22Rv1 (cell line): ENCODE results near the gene BCL11B.
"Not testable (repeated sequence)": the region's sequence is repeated elsewhere in the genome, so short reads cannot be mapped to it uniquely, and the experiment has no call there.

Experiments used
- H3K27ac ChIP-seq: fragments of 450-650 bp; 2 replicates; pipeline ENCODE4 v1.5.1; 2017
- ZFX ChIP-seq: fragments of 450-650 bp; IDR thresholded peaks from 2 replicates; pipeline ENCODE4 v1.6.1; 2017; ENCODE audit warnings: antibody characterized with exemption, borderline replicate concordance
- TF ChIP-seq, protein P1 (sequence below): fragments of 450-650 bp; IDR thresholded peaks from 2 replicates; pipeline ENCODE4 v1.5.1; 2017; ENCODE audit warnings: mild to moderate bottlenecking

Gene BCL11B

DNA sequence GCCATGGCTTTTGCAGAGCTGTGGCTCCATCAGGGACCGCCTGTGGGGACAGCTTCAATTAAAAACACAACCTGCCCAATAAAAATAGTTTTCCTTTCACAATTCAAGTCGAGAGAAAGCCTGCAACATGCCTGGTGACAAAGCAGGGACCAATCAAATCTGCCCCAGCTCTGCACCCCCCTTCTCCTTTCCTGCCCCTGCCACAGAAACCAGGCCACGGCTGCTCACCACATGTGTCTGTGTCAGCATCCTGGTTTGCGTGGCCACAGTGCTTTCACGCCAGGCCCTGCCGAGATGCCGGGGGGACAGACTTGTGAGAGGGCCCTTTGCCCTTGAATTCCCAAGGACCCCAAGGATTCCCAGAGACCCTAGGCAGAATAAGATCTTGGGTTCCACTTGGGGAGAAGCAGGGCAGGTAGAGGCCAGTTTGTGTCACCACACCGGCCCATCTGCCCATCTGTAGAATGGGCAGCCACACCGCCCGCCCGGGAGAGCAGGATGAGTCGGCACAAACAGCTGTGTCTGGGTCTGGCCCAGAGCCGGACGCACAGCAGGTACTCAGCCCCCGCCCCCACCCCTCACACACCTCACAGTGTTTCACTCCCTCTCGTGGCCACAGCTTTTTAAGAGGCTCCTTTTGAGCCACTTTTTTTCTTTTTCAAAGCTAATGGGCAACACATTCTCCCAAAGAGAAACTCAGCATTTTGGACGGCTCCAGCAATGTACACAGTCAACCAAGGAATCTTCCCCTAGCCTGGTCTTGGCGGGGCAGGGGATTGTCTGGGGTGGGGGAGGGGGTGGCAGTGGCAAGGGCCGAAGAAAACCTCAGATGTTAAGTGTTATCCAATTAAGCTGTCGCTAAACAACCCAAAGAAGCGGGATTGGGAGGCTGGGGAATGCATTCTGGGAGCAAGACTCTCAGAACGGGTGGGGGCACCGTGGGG lies 41.5 kb downstream of the BCL11B start:
- no peak overlapping the region for H3K27ac ChIP-seq
- TF ChIP-seq ZFX = no peak
- TF ChIP-seq, protein P1, sequence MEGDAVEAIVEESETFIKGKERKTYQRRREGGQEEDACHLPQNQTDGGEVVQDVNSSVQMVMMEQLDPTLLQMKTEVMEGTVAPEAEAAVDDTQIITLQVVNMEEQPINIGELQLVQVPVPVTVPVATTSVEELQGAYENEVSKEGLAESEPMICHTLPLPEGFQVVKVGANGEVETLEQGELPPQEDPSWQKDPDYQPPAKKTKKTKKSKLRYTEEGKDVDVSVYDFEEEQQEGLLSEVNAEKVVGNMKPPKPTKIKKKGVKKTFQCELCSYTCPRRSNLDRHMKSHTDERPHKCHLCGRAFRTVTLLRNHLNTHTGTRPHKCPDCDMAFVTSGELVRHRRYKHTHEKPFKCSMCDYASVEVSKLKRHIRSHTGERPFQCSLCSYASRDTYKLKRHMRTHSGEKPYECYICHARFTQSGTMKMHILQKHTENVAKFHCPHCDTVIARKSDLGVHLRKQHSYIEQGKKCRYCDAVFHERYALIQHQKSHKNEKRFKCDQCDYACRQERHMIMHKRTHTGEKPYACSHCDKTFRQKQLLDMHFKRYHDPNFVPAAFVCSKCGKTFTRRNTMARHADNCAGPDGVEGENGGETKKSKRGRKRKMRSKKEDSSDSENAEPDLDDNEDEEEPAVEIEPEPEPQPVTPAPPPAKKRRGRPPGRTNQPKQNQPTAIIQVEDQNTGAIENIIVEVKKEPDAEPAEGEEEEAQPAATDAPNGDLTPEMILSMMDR = no peak

DNA sequence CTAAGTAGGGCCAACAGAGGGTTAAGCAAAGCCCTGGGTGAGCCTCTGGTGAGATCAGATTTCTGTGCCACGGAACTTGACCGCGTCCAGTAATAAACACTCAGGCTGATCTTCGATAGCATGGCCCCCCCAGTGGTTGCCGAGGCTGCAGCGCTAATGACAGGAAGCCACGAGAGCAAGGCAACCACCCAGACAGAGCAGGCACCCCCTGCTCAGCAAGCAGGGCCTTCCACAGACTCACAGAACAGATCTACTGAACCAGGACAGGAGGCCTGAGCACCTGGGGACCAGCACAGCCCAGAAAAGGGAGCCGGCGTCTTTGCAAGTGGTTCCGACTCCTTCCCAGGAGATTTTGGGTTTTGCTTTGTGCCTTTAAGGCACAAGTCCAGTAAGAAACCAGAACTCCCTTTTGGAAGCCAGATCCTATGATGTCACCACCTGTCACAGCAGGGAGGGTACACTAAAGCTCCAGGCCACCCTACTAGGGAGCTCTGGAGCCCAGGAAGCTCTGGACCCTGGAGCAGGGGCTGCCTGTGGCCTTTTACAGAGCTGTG lies 42.3 kb downstream of the BCL11B start:
- TF ChIP-seq, protein P1 = no peak
- no peak for TF ChIP-seq ZFX
- H3K27ac ChIP-seq = no peak overlapping the region

DNA sequence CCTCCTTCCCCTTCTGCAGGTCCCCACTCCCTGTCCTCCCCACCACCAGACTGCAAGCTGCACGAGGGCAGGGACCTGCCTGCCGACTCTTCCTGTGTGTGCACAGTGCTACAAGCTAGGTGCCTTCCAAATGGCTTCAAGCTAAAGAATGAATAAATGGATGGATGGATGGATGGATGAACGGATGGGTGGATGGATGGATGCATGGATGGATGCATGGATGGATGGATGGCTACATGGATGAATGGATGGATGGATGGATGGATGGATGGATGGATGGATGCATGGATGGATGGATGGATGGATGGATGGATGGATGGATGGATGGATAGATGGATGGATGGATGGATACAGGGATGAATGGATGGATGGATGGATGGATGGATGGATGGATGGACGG lies 43.2 kb downstream of the BCL11B start:
- not testable (repeated sequence) for H3K27ac ChIP-seq

DNA sequence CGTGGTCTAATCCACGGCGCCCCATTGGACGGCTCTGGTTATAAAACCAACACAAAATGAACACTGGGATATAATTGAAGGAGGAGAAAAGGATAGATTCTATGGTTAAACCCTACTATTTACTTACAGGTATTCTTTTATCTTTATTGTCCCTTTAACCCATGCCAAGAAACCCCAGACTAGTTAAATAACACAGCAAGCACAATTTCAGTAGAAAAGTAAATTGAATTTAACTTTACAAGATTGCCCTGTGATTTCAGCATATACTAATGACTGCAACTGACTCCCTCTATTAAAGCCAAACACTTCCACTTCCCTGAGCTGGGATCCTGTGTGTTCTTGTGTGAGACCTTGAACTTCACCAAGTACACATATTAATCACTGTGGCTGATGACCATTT lies 45.3 kb downstream of the BCL11B start:
- no peak overlapping the region for H3K27ac ChIP-seq
- no peak for TF ChIP-seq ZFX
- TF ChIP-seq, protein P1 = no peak

DNA sequence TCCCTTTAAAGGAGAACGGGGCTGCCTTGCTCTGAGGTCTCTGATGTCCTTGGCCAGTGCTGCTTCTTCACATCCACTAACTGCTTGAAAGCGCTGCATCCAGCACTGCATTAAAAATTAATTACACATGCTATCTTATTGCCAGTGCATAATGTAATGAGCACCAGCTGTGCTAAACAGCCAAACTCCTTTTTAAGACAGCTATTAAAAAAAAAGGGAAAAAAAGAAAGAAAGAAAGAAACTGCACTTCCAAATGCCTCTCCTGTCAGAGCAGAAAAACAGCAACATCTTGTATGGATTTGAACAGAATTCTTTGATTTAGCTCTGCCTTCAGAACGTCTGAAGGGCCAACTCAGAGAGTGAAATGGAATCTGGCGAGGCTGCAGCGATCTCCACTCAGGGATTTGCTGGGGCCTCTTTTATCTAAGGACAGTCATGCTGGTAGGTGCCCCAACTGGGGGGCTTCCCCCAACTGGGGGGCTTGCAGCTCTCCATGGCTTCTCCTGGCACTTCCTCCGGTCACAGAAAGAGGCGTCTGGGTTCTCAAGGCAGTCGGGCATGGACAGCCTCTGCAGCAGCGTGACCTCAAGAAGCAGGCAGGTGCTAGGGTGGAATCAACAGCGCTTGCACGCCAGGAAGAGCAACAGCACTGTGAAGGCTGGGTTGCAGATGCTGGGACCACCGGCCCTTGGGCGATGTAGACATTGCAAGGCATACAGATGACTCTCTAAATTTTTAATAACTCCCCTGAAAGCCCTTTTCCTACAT lies 46.4 kb downstream of the BCL11B start:
- H3K27ac ChIP-seq = no peak overlapping the region
- TF ChIP-seq, protein P1 = no peak
- TF ChIP-seq ZFX = no peak

DNA sequence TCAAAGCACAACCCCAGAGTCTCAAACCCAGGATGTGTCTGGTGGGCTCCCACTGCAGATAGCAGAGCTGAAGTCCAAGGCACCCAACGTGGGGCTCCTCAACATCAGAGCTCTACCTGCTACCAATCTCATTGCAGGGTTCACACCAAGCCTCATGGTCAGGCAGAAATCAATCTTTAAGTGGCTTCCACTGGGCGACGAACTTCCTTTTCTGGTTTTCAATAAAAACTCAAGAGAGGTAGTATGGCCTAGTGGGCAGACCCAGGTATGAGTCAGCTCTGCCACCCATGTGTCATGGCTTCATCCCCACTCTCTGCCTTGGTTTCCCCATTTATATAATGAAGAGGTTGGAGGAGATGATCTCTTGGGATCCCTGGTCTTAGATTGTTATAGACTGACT lies 47.0 kb downstream of the BCL11B start:
- no peak for TF ChIP-seq ZFX
- TF ChIP-seq, protein P1 = no peak
- H3K27ac ChIP-seq = no peak overlapping the region

DNA sequence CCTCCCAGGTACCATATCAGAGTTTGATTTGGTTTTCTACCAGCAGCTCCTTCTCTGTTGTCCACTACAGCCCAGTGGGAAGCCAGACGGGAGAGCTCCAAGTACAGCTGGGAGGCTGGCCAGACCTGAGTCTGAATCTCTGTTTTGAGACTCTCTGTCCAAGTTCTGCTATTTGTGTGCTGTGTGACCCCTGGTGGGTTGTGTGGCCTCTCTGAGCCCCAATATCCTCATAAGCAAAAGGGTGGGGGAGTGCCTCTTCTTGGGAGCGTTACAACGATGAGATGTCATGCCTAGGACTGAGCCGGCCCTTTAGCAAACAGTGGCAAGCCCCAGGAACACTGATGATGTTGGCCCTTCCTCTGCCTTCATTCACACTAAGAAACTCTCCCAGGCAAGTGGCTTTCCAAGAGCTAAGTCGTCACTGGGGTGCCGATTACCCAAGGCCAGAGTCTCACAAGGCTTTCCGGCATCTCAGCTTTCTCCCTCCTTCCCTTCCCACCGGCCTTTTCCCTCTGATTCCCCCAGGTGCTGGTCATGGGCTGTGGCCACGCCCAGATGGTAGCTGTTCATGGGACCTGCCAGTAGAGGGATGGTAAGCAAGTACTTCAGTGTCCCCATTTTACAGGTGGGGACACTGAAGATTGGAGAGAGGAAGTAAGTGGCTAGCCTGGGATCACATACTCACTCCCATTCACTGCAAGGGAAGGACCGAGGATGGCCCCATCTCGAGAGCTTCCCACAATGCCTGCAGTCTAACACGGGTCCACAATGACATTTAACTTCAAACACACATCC lies 47.7 kb downstream of the BCL11B start:
- H3K27ac ChIP-seq = no peak overlapping the region
- TF ChIP-seq, protein P1 = no peak
- no peak for TF ChIP-seq ZFX
